ENCODE data around the gene RASL10B. TPM values are rescaled to one million over a fixed set of nuclear protein-coding genes. Genes with fewer than 3 reads are reported as not detected.

RASL10B gene
- polyA plus RNA-seq, 6 donors from 2014 or later: not detected

GRCh38 chr17:35786941-35787432 is 55.5 kb downstream of the RASL10B start:
- H3K4me3 Mint-ChIP-seq: no peak overlapping the region
- no peak overlapping the region for H3K27ac Mint-ChIP-seq

GRCh38 chr17:35788477-35789368 is 57.3 kb downstream of the RASL10B start:
- H3K9me3 Mint-ChIP-seq: no peaks in the 10 kb centered on the region
- H3K27me3 Mint-ChIP-seq: peaks cover 16 to 20% (median 19%) of the 10 kb centered on the region in 3 donors
- no peak overlapping the region for H3K4me3 Mint-ChIP-seq
- no peaks in the 10 kb centered on the region for H3K4me1 Mint-ChIP-seq
- peak overlapping the region in 1 of 6 donors; percentile 39 for H3K27ac Mint-ChIP-seq
- no peak for ATAC-seq (ENCODE audit: low read depth in 2 of 2)
- H3K36me3 Mint-ChIP-seq: no peaks in the 10 kb centered on the region
- no peak for DNase-seq

More at GRCh38 chr17:35786941-35787432, 55.5 kb downstream of the RASL10B start:
- no peaks in the 10 kb centered on the region for H3K4me1 Mint-ChIP-seq
- peaks cover 1 to 8% (median 4%) of the 10 kb centered on the region in 3 donors for H3K27me3 Mint-ChIP-seq
- no peak for DNase-seq
- H3K9me3 Mint-ChIP-seq: no peaks in the 10 kb centered on the region
- ATAC-seq (ENCODE audit: low read depth in 2 of 2): no peak
- H3K36me3 Mint-ChIP-seq: no peaks in the 10 kb centered on the region

GRCh38 chr17:35790841-35791240 is 59.4 kb downstream of the RASL10B start:
- DNase-seq (no peak), ATAC-seq (ENCODE audit: low read depth in 2 of 2) (no peak)
- Mint-ChIP-seq H3K27ac (peak overlapping the region in 2 of 6 donors; percentile 23 to 63), H3K27me3 (peaks cover 27 to 35% (median 28%) of the 10 kb centered on the region in 3 donors), H3K4me3 (no peak overlapping the region), H3K4me1 (peaks cover 3 to 11% (median 11%) of the 10 kb centered on the region in 3 donors), H3K9me3 (no peaks in the 10 kb centered on the region), H3K36me3 (no peaks in the 10 kb centered on the region)

GRCh38 chr17:35791681-35792350 is 60.4 kb downstream of the RASL10B start:
- Mint-ChIP-seq H3K4me1 (peaks cover 3 to 15% (median 13%) of the 10 kb centered on the region in 3 donors), H3K4me3 (no peak overlapping the region), H3K27me3 (peaks cover 28 to 42% (median 33%) of the 10 kb centered on the region in 3 donors), H3K9me3 (no peaks in the 10 kb centered on the region), H3K27ac (no peak overlapping the region), H3K36me3 (no peaks in the 10 kb centered on the region)
- no peak for ATAC-seq (ENCODE audit: low read depth in 2 of 2)
- DNase-seq: no peak

Other genes starting within 250 kb of the RASL10B start
- gene SLFN12L, start 194.0 kb upstream of the RASL10B start, polyA plus RNA-seq (ENCODE audit: low read depth in 6 of 6): under 1 TPM in 4 of 6 donors, not detected in 2; 0.09 to 0.23 (median 0.18) TPM
- under 1 TPM in 2 of 6 donors, not detected in 4; 0.09 to 0.36 TPM for gene SLFN14, start 170.8 kb upstream of the RASL10B start, polyA plus RNA-seq (ENCODE audit: low read depth in 6 of 6)
- gene PEX12, start 153.1 kb upstream of the RASL10B start, polyA plus RNA-seq (ENCODE audit: low read depth in 6 of 6): 1 to 10 TPM; 1.6 to 2.6 (median 2.4) TPM
- gene AP2B1, start 144.3 kb upstream of the RASL10B start, polyA plus RNA-seq (ENCODE audit: low read depth in 6 of 6): 10 to 100 TPM; 34.1 to 52.1 (median 40.8) TPM
- not detected for gene GAS2L2, start 21.6 kb downstream of the RASL10B start, polyA plus RNA-seq (ENCODE audit: low read depth in 6 of 6)
- not detected for gene C17orf50, start 29.2 kb downstream of the RASL10B start, polyA plus RNA-seq (ENCODE audit: low read depth in 6 of 6)
- gene MMP28, start 64.0 kb downstream of the RASL10B start, polyA plus RNA-seq (ENCODE audit: low read depth in 6 of 6): under 1 TPM in 1 of 6 donors, not detected in 5; 0.21 TPM
- gene TAF15, start 77.8 kb downstream of the RASL10B start, polyA plus RNA-seq (ENCODE audit: low read depth in 6 of 6): 10 to 100 TPM; 16.6 to 44.4 (median 21.7) TPM
- not detected for gene HEATR9, start 137.3 kb downstream of the RASL10B start, polyA plus RNA-seq (ENCODE audit: low read depth in 6 of 6)
- gene CCL5, start 148.7 kb downstream of the RASL10B start, polyA plus RNA-seq (ENCODE audit: low read depth in 6 of 6): 10 to 100 TPM in 4 of 6 donors, 1 to 10 TPM in 2; 4.9 to 15.3 (median 12.7) TPM
- gene RDM1, start 199.1 kb downstream of the RASL10B start, polyA plus RNA-seq (ENCODE audit: low read depth in 6 of 6): not detected
- not detected for gene LYZL6, start 212.1 kb downstream of the RASL10B start, polyA plus RNA-seq (ENCODE audit: low read depth in 6 of 6)
- gene CCL16, start 249.9 kb downstream of the RASL10B start, polyA plus RNA-seq (ENCODE audit: low read depth in 6 of 6): not detected

Data from naive B cell (primary cell).